ENCODE results near the gene JAKMIP2. TPM values are rescaled to one million over a fixed set of nuclear protein-coding genes. Genes with fewer than 3 reads are reported as not detected.

Gene JAKMIP2
- polyA plus RNA-seq, 1 experiment: 0.02 TPM

GRCh38 chr5:147746986-147747385 lies 35.5 kb downstream of the JAKMIP2 start:
- no peak for TF ChIP-seq CTCF (IDR thresholded peaks at IDR 0.05; ENCODE audit: low read depth, low read length)
- DNase-seq (ENCODE audit: low read depth, low spot score): no peak
- Histone ChIP-seq H3K27me3 (ENCODE audit: control insufficient read depth, insufficient read depth, low read length) (no peaks in the 10 kb centered on the region), H3K9me3 (ENCODE audit: control insufficient read depth, insufficient read depth, low read length) (no peaks in the 10 kb centered on the region), H3K4me3 (ENCODE audit: low read depth, low read length) (no peak overlapping the region), H3K27ac (ENCODE audit: low read depth, low read length) (no peak overlapping the region)
- CTCF ChIA-PET: no interaction called here
- POLR2A ChIA-PET: no interaction called here

- no peaks in the 10 kb centered on the region for H3K27me3 ChIP-seq (ENCODE audit: control insufficient read depth, insufficient read depth, low read length)
- no peak for DNase-seq (ENCODE audit: low read depth, low spot score)
- H3K9me3 ChIP-seq (ENCODE audit: control insufficient read depth, insufficient read depth, low read length): no peaks in the 10 kb centered on the region
- no peak for TF ChIP-seq CTCF (IDR thresholded peaks at IDR 0.05; ENCODE audit: low read depth, low read length)
- ChIA-PET CTCF (no interaction called here), POLR2A (no interaction called here)
- H3K27ac ChIP-seq (ENCODE audit: low read depth, low read length): no peak overlapping the region
- H3K4me3 ChIP-seq (ENCODE audit: low read depth, low read length): no peak overlapping the region
Observed at GRCh38 chr5:147743678-147744374, 38.7 kb downstream of the JAKMIP2 start.

- ChIA-PET POLR2A (no interaction called here), CTCF (no interaction called here)
- H3K27ac ChIP-seq (ENCODE audit: low read depth, low read length): no peak overlapping the region
- no peak for DNase-seq (ENCODE audit: low read depth, low spot score)
- TF ChIP-seq CTCF (IDR thresholded peaks at IDR 0.05; ENCODE audit: low read depth, low read length): no peak
- no peaks in the 10 kb centered on the region for H3K9me3 ChIP-seq (ENCODE audit: control insufficient read depth, insufficient read depth, low read length)
- H3K4me3 ChIP-seq (ENCODE audit: low read depth, low read length): no peak overlapping the region
- no peaks in the 10 kb centered on the region for H3K27me3 ChIP-seq (ENCODE audit: control insufficient read depth, insufficient read depth, low read length)
Observed at GRCh38 chr5:147743012-147743411, 39.5 kb downstream of the JAKMIP2 start.

GRCh38 chr5:147742151-147742550 lies 40.4 kb downstream of the JAKMIP2 start:
- no peak overlapping the region for H3K27ac ChIP-seq (ENCODE audit: low read depth, low read length)
- H3K4me3 ChIP-seq (ENCODE audit: low read depth, low read length): no peak overlapping the region
- DNase-seq (ENCODE audit: low read depth, low spot score): no peak
- ChIA-PET POLR2A (no interaction called here), CTCF (no interaction called here)
- H3K9me3 ChIP-seq (ENCODE audit: control insufficient read depth, insufficient read depth, low read length): no peaks in the 10 kb centered on the region
- H3K27me3 ChIP-seq (ENCODE audit: control insufficient read depth, insufficient read depth, low read length): no peaks in the 10 kb centered on the region
- TF ChIP-seq CTCF (IDR thresholded peaks at IDR 0.05; ENCODE audit: low read depth, low read length): no peak

GRCh38 chr5:147740864-147741263 lies 41.7 kb downstream of the JAKMIP2 start:
- no peak overlapping the region for H3K27ac ChIP-seq (ENCODE audit: low read depth, low read length)
- ChIA-PET POLR2A (no interaction called here), CTCF (no interaction called here)
- H3K27me3 ChIP-seq (ENCODE audit: control insufficient read depth, insufficient read depth, low read length): no peaks in the 10 kb centered on the region
- no peak for DNase-seq (ENCODE audit: low read depth, low spot score)
- no peak for TF ChIP-seq CTCF (IDR thresholded peaks at IDR 0.05; ENCODE audit: low read depth, low read length)
- H3K4me3 ChIP-seq (ENCODE audit: low read depth, low read length): no peak overlapping the region
- H3K9me3 ChIP-seq (ENCODE audit: control insufficient read depth, insufficient read depth, low read length): no peaks in the 10 kb centered on the region
